ENCODE measurements around the gene TFF2.

TFF2 gene

GRCh38 chr21:42384156-42384945, 33.6 kb upstream of the TFF2 start:
- no peak for DNase-seq

- DNase-seq: no peak
These were observed 32.5 kb upstream of the TFF2 start for GRCh38 chr21:42383331-42383730.

- DNase-seq: no peak
These were observed 32.1 kb upstream of the TFF2 start for GRCh38 chr21:42382915-42383314.

GRCh38 chr21:42381347-42381984, 30.7 kb upstream of the TFF2 start:
- DNase-seq: peak in 3 of 56 donors; percentile 1 to 26 (median 18)

GRCh38 chr21:42379426-42380215, 28.8 kb upstream of the TFF2 start:
- DNase-seq: no peak

GRCh38 chr21:42378418-42378817, 27.6 kb upstream of the TFF2 start:
- DNase-seq: no peak

- no peak for DNase-seq
These were observed 27.2 kb upstream of the TFF2 start for GRCh38 chr21:42377951-42378340.

GRCh38 chr21:42377211-42377950, 26.6 kb upstream of the TFF2 start:
- DNase-seq: no peak

GRCh38 chr21:42376338-42376982, 25.7 kb upstream of the TFF2 start:
- no peak for DNase-seq

DNA sequence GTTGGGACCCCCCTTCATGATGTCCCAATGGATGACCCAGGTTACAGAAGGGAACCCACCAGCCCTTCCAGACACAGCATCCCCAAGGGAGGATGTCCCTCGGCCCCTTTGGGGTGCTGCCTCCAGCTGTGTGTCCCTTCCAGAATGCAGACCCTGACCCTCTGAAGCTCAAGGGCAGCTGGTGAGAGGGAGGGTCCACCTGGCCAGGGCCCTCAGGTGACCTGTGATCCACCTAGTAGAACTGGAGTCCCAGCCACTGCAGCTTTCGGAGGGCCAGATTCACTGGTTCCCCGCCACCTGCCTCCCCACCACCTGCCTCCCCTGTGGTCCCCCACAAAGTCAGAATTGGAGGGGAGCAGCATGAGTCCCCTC, 25.2 kb upstream of the TFF2 start:
- no peak for DNase-seq

GRCh38 chr21:42375506-42375905, 24.7 kb upstream of the TFF2 start:
- DNase-seq: no peak

DNA sequence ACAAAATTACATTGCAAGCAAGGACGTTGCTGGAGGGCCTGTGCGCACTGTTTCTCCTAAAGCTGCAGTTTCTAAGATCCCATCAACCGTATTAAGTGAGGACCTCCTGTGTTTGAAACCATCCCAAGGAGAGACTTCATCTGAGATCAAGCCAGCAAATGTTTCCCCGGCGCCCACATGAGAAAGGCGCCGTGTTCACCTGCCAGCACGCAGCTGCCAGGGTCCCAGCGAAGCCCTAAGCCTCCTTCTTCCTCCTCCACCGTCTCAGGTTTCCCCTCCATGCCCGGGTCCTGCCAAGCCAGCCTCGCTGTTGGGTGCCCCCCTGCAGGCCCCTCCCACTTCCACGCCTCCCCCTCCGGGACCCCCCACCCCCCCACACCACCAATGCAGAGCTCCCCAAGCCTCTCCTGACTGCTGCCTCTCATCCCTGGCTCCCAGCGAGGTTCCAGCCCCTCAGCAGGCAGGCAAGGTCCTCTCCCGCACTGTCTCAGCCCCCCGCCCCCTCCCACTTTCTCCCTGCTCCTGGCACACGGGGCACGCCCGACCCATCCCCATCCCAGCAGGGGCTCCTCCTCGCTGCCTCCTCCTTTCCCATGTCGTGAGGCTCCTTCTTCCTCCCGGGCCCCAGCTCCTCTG, 24.2 kb upstream of the TFF2 start:
- DNase-seq: no peak

- DNase-seq: no peak
These were observed 23.7 kb upstream of the TFF2 start for GRCh38 chr21:42374457-42374856.

GRCh38 chr21:42373908-42374455, 23.2 kb upstream of the TFF2 start:
- DNase-seq: no peak

DNA sequence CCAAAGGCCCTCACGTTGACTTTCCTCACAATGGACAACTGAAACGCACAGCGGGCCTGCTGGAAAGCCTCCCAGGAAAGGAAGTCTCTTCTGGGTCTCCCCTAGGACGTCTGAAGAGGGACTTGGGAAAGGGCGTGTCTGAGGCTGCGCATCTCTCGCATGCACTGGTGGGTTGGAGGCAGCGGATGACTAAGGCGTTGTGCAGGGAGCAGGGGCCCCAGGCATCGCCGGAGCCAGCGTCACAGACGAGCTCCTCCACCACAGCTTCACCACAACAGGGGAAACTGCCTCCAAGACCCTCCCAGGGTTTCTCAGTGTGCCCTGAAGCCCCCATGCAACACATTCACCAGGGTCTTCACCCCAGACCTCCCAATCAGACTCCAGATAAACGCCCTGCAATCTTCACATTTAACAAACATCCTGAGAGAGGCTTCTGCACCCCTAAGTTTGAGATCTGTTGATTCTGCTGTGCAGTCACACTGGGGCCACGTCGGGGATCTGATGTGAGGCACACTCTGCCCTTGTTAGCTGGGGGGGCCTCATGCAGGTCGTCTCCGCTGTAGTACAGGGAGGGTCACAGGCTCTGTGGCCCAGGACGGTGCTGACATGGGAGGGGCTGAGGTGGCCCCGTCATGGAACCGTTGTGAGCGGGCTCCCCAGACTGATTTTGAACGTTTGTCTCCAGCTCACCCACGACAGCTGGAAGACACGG, 22.6 kb upstream of the TFF2 start:
- no peak for DNase-seq

DNA sequence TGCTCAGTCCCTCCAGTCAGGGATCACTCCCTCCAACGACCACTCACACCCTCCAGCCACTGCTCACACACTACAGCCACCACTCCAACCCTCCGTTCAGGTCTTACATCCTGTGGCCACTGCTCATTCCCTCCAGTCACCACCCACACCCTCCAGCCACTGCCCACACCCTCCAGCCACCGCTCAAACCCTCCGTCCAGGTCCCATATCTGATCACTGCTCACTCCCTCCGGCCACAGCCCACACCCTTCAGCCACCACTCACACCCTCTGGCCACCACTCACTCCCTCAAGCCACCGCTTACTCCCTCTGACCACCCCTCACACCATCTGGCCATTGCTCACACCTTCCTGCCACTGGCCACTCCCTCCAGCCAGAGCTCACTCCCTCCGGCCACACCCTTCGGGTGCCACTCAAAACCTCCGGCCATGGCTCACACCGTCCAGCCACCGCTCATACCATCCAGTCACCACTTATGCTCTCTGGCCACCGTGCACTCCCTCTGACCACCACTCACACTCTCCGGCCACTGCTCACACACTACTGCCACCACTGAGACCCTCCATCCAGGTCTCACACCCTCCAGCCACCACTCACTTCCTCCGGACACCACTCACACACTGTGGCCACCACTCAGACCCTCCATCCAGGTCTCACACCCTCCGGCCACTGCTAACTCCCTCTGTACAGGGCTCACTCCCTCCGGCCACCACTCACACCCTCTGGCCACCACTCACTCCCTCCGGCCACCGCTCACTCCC, 20.3 kb upstream of the TFF2 start:
- DNase-seq: no peak

DNA sequence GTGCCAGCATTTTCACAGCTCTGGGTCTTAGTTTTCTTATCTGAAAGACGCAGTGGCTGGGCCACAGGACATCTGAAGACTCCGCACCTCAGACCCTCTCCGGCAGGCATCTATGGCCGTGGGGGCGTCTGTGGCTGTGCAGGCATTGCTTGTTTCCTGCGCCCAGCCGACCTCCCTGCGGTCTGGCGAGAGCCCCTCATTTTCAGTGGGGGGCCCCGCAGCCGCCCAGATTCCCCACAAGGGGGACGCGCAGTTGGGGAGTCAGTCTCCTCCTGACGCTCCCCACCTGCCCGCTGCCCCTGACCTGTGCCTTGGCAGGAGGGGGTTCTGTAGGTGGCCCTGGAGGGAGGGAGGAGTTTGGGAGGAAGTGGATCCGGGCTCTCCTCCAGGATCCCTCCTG, 19.0 kb upstream of the TFF2 start:
- DNase-seq: no peak

GRCh38 chr21:42367367-42368165, 16.8 kb upstream of the TFF2 start:
- DNase-seq: no peak

Measured in amygdala (tissue), 56 donors.